ENCODE measurements around the gene KHDC4.
A peak's percentile ranks its signal among the peaks of the same experiment; 100 is the strongest.
"Not testable (repeated sequence)": the region's sequence is repeated elsewhere in the genome, so short reads cannot be mapped to it uniquely, and the experiment has no call there.

The KHDC4 gene

DNA sequence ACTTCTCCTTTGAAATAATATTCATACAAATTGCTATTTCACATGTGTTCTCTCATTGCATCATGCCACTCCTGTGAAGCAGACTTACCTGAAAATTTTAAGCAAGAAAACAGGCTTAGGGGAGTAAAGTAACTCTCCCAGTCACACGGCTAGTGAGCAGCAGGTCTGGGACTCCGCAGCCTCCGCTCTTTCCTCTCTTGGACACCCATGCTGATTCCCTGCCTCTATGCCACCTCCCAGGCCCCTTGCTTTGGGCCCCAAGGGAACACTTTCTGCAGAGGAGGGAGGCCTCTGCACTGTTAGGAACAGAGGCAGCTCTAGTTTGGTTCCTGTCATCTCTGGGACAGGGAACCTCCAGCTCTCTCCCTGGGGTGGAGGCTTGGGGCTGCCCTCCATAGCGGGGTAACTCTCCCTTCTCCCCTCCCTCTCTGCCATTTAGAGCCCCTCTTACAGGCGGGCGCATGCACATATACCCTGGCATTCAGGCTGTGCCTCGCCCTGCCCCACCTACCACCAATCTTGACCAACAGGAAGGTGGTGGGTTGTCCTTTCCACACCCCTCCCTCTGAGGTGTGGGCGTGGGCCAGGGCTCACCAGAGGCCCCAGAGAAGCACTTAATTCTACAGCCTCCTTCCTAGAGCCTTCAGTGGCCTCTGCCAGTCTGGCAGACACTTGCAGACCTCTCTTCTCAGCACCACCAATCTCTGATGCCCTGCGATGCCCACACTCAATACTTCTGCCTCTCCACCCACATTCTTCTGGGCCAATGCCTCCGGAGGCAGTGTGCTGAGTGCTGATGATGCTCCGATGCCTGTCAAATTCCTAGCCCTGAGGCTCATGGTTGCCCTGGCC, 7.0 kb upstream of the KHDC4 start, which contains the start of gene RXFP4:
Gene RXFP4 (plus strand): TSS at position 646 of the 852 bp plus-strand sequence. CDS start 72 bp downstream, at position 718.
- DNase-seq (ENCODE audit: low read depth), result no peak

DNA sequence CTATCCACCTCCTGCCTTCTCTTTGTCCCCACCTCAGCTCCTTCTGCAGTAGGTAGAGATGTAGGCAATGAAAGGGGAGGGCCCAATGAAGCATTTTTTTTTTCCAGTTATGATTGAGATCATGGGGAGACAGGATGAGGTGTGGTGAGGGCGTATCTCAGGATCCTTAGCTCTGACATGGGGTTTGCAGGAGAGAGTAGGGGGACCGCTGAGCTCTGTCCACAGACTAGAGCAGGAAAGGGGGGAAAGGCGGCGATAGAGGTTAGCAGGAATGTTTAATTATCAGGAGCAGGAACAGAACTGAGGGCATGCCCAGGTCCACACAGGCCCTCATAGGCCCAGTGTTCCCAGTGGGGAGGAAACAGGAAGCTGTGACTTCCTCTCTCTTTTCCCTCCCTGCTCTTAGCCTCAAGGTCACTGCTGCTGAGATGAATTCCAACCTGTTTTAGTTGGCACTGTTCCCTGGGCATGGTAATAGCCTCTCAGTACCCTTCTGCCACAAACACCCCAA, 6.3 kb upstream of the KHDC4 start:
- peak; percentile 31 for DNase-seq (ENCODE audit: low read depth)

DNA sequence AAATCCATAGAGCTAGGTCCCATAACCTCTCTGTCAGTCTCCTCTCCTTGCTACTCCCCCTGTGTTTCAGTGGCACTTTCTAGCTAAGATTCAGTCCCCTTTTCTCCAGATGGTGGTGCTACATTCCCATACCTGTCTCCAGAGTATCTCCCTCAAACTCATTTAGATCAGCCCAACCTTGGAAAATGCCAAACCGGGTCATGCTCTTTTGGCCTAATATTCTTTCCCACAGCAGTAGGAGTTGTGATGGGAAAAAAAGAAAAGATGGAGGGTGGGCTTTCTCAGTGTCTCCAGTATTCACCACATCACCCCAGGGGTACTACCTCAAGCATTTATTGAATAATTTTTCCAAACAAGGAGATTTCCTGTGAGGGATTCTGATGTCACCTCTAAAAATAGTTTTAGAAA, 4.0 kb upstream of the KHDC4 start:
- DNase-seq (ENCODE audit: low read depth), result peak; percentile 38

DNA sequence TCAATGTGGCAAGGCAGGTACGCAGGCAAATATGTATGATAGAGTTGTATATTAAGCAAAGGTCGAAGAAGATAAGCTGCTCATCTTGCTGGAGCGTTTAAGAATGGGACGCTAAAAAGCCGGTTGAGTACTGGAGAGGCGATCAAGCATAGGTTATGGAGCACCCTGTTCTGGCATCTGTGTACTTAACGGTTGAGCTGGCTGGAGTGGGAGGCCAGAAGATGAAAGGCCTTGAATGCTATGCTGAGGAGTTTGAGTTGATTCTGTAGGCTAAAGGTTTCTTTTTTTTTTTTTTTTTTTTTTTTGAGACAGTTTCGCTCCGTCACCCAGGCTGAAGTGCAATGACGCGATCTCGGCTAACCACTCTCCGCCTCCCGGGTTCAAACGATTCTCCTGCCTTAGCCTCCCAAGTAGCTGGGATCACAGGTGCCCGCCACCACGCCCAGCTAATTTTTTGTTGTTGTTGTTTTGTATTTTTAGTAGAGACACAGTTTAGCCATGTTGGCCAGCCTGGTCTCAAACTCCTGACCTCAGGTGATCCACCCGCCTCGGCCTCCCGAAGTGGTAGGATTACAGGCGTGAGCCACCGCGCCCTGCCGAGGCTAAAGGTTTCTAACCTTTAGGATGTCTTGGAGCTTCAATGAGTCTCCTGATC, 850 bp upstream of the KHDC4 start:
- no peak for DNase-seq (ENCODE audit: low read depth)

DNA sequence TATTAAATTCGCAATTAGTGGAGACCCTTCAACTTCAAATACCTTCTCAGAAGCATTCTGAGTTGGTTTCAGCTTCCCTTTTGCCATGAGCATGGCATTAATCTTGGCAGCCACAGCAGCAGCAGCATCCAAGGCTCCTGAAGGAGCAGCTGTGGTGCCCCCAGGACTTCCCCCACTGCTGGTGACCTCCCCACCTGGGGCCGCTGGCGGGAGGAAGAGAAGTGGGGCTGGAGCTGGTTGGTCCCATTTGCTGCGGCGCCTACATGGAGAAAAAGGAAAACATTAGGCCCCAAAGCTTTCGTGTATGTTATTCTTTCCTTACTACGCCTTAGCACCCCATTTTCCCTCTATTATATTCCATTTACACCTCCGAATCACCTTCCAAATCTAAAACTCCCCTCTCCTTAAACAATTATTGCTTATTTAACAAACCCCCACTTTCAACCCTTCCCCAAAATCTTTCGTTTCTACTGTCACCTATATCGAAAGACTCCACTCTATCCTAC, 569 bp downstream of the KHDC4 start:
- no peak for DNase-seq (ENCODE audit: low read depth)

DNA sequence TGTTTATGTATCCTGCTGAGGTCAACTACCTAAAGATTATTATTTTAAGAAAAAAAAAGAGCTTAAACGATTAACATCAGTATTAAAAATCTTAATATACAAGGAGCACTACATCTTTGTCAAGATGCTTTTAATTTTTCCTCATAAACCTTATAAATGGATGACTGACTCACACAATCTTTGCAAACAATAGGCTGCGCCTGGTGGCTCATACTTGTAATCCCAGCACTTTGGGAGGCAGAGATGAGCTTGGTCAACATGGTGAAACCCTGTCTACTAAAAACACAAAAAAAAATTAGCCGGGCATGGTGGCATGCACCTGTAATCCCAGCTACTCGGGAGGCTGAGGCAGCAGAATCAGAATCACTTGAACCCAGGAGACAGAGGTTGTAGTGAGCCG, 1.7 kb downstream of the KHDC4 start:
- no peak for DNase-seq (ENCODE audit: low read depth)

DNA sequence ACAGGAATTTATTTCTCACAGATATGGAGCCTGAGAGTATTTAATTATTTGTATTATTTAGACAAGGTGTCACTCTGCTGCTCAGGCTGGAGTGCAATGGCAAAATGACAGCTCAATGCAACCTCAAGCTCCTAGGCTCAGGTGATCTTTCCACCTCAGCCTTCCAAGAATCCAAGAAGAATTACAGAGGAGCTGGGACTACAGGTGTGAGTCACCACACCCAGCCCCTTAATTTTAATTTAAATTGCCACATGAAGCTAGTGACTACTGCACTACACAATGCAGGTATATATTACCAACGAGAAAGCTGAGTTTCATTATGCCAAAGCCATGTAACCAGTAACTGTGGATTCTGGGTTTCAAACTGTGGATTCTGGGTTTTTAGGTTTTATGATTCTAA, 2.1 kb downstream of the KHDC4 start:
- no peak for DNase-seq (ENCODE audit: low read depth)

DNA sequence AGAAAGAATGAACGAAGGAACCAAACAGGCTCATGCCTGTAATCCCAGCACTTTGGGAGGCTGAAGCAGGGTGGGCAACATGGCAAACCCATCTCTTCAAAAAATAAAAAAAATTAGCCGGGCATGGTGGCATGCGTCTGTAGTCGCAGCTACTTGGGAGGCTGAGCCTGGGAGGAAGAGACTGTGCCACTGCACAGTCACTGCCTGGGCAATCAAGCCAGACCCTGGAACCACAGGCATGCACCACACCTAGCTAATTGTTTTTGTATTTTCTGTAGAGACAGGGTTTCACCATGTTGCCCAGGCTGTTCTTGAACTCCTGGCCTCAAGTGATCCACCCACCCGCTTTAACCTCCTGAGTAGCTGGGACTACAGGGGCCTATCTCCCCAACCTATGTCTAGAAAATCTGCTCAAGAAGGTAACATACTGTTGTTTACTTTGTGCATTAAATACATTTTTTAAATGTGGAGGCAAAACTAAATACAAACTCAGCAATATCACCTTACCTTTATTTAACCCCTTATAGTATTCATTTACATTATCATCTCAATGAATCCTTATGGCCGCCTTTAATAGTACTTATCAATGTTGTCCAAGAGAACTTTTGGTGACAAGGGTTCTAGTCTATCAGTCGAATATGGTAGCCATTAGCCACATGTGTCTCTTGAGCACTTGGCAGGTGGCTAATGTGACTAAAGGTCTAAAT, 2.7 kb downstream of the KHDC4 start:
- DNase-seq (ENCODE audit: low read depth), result no peak

DNA sequence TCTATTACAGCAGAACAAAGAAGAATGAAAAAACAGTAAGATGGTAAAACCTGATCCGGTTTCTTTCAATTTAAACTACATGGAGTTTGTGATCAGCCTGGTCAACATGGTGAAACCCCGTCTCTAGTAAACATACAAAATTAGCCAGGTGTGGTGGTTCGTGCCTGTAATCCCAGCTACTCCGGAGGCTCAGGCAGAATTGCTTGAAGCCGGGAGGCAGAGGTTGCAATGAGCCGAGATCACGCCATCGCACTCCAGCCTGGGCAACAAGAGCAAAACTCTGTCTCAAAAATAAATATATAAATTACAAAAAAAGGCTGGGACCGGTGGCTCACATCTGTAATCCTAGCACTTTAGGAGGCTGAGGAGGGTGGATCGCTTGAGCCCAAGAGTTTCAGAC, 3.5 kb downstream of the KHDC4 start:
- not testable (repeated sequence) for DNase-seq (ENCODE audit: low read depth)

DNA sequence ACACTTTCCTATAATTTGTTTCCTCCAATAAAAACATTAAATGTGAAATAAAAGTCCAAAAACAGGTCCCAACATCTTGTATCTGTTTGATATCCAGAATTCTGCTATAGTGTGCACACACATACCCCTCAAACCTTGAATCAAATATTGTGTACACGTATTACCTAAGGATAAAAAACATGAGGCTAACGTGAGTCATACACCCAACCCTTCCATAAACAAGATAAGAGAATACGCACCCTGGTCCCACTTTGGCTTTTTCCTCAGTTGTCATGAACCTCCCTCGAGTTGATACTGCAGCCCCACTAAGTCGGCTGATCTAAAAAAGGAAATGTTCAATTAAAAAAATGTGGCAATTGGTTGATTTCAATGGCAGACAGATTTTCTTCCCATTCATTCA, 5.2 kb downstream of the KHDC4 start:
- DNase-seq (ENCODE audit: low read depth), result no peak

DNA sequence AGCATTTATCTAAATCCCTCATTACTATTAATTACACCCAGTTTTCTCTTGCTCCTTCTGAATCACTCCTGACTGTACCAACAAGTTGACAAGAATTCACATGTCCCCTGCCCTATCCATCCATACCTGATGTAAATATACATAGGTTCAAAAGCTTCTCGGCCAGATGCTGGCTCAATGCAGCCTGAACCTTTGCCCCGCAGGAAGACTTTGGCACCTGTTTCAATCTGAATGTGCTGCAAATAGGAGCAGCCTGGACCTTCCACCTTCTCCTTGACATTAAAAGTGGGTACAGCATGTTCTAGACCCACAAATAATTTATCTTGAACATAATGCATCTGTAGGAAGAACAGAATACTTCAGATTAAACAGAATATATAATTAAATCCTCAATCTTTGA, 8.7 kb downstream of the KHDC4 start:
- no peak for DNase-seq (ENCODE audit: low read depth)

DNA sequence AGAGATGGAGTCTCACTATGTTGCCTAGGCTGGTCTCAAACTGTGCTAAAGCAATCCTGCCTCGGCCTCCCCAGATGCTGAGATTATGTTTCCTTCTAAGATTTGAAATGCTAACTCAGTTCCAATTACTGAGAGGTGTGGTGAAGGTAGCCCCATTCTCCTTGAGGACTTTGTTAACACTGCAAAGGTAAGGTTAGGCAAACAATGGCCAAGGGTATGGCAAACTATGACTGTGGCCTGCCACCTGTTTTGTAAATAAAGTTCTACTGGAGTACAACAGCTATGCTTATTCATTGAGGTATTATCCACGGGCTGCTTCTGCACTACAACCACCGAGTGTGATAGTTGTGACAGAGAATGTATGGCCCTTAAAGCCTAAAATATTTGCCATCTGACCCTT, 13.5 kb downstream of the KHDC4 start:
- DNase-seq (ENCODE audit: low read depth), result no peak

DNA sequence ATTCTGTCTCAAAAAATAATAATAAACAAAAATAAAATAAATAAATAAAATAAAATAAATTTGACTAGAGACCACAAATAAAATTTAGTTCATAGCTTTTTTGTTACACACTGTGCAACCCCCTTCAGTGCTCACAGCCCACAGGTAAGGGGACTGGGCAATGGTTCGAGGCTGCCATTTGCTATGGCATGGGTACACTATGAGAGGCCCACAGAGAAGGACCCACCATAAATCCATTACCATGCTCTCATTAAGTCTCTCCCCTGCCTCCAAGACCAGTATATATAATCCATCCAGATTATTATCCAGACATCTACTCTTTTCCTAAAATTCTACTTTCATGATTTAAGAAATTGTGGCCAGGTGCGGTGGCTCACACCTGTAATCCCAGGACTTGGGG, 14.4 kb downstream of the KHDC4 start:
- no peak for DNase-seq (ENCODE audit: low read depth)

DNA sequence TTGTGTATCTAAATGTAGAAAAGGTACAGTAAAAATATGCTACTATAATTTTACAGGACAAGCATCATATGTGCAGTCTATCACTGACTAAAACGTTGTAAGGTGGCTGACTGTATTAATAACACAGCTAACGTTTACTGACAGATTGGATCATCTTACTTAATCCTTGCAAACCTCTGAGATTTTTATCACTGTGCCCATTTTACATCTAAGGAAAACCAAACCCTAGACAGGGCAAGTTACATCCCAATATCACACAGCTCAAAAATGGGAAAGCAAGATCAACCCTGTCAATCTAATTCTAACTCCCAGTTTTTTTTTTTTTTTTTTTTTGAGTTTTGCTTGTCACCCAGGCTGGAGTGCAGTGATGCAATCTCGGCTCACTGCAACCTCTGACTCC, 15.6 kb downstream of the KHDC4 start:
- no peak for DNase-seq (ENCODE audit: low read depth)

DNA sequence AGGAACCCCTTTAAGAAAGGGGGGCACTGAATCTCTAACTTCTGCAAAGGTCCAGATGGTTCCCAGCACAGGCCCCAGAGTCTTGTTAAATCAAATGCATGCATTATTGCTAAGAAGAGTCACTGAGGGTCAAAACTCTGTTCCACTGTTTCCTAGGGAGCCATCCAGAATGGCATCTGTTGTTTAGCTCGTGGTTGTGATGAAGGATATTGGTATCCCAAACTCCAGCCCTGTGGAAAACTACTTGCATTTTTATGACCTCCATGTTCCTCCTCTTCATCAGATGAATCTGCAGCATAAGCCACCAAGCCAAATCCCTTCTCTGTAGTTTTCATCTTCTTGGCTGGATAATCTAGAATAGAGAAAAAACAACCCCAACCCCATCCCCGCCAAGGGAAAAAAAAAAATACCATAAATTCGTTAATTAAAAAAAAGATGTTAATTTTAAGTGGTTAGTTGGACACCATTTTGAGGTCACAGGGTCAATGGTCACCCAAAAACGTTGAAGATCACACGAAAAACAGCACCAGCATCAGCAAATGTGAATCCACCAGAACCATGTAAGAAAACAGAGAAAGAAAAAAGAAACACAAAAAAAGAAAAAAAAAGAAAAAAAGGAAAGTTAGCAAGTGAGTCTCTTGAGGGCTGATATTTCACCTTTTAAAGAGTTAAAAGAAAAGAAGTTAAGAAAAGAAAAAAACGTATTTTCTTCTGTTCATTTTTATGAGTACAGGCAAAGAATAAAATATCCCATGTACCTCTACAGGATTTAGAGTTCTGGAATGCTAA, 20.1 kb downstream of the KHDC4 start:
- peak; percentile 13 for DNase-seq (ENCODE audit: low read depth)

DNA sequence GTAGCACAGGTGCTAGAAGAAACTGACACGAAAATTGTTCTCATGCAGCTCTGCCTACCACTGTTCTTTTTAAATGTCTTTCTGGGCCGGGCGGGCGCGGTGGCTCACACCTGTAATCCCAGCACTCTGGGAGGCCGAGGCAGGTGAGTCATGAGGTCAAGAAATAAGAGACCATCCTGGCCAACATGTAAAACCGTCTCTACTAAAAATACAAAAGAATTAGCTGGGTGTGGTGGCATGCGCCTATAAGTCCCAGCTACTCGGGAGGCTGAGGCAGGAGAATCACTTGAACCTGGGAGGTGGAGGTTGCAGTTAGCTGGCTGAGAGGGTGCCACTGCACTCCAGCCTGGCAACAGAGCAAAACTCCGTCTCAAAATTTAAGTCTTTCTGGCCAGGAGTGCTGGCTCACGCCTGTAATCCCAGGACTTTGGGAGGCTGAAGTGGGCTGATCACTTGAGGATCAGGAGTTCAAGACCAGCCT, 22.1 kb downstream of the KHDC4 start:
- no peak for DNase-seq (ENCODE audit: low read depth)

DNA sequence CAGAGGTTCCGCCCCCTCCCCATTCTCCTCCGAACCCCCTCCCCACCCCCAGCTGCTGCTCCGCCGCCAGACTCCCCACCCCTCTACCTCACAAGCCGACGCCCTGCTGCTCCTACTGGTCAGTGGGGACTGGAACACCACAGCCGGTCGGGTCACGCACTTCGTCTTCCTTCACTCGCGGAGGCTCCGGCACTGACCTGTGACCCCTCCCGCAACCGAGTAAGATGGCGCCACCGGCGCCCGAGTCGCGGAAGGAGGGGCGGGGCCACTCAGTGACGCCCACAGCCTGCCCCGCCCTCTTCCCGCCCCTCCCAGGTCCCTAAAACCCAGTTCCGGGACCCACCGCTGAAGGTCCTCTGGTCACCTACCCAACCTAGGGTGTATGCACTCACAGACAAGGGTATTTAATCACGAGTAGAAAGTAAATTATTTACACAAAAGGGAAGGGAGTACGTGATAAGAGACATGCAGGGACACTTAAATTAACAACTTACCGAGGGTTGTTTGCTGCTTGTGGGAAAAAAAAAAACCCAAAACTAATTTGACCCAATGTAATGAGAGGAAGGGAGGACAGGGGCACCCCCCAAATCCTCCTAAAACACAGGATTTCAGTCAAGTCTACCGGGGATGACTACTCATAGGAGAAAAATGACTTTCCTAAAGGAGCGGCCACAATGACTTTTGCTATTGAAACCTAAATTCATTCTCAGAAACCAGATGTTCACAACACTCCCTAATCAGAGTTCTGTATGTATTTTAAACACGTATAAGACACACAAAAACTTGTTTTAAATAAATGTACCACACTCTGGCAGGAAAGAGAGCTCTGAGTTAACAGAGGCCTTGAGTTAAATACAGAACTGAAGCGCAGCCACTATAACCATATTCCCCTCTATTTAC, 22.8 kb downstream of the KHDC4 start, which contains the start of gene RIT1:
Gene RIT1 (minus strand): TSS at position 194 of the 900 bp plus-strand sequence. CDS start 588 bp downstream, outside the sequence.
- DNase-seq (ENCODE audit: low read depth), result peak; percentile 79

DNA sequence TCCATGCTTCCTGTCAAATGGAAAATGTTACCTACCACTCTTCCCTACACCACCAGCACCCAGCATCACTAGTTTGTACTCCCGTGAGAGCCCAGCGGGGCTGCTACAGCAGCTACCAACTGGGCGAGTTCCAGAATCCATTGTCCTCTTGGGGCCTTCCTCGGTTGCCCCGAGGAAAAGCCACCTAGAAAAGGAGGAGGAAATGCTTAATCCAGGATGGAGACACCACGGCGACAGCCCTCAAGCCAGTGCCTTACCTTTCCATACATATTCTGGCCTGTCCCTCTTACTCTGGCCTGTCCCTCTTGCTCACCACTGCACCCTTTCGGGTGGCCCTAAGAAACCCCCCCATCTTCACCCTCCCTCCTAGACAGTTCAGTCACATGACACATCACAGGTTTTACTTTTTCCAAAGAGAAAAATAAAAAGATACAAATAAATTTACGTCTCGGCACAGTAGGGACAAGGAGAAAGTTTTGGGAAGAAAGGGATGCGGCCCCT, 23.5 kb downstream of the KHDC4 start:
- peak; percentile 38 for DNase-seq (ENCODE audit: low read depth)

DNA sequence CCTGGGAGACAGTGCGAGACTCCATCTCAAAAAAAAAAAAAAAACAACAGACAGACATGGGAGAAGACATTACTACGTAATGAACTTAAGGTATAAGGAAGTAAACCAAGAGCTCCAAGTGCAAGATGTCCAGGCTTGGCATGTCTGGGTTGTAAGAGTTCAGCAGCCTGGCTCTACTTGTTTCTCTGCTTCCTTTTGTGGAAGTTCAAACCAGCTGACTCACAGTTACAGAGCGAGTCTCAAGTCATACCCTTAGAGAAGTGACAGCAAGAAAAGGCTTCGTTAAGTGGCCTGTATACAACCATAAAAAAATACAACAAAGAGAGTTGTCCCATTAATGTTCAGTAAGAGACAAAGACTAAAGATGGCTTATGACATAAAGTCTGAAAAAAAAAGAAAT, 24.3 kb downstream of the KHDC4 start:
- DNase-seq (ENCODE audit: low read depth), result peak; percentile 45

DNA sequence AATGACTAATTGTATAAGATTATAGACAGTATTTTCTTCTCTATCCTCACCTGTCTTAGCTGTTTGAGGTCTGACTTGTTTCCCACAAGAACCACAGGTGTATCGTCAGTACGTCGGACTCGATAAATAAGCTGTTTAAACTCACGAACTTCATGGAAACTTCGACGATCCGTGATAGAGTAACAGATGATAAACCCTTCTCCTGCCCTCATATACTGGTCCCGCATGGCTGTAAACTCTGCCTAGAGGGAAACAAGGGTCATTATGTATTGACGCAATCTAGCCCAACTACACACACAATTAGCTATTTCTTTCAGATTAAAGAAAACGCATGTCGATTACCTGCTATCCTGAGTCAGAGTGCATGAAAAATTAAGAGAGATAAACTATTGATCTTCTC, 30.0 kb downstream of the KHDC4 start:
- DNase-seq (ENCODE audit: low read depth), result no peak
